ENCODE measurements around the gene GRK2. TPM values are rescaled to one million over a fixed set of nuclear protein-coding genes. Genes with fewer than 3 reads are reported as not detected.
"Not testable (repeated sequence)": the region's sequence is repeated elsewhere in the genome, so short reads cannot be mapped to it uniquely, and the experiment has no call there.

GRK2 gene
- total RNA-seq: 100 to 1,000 TPM; 223 to 234 TPM

DNA sequence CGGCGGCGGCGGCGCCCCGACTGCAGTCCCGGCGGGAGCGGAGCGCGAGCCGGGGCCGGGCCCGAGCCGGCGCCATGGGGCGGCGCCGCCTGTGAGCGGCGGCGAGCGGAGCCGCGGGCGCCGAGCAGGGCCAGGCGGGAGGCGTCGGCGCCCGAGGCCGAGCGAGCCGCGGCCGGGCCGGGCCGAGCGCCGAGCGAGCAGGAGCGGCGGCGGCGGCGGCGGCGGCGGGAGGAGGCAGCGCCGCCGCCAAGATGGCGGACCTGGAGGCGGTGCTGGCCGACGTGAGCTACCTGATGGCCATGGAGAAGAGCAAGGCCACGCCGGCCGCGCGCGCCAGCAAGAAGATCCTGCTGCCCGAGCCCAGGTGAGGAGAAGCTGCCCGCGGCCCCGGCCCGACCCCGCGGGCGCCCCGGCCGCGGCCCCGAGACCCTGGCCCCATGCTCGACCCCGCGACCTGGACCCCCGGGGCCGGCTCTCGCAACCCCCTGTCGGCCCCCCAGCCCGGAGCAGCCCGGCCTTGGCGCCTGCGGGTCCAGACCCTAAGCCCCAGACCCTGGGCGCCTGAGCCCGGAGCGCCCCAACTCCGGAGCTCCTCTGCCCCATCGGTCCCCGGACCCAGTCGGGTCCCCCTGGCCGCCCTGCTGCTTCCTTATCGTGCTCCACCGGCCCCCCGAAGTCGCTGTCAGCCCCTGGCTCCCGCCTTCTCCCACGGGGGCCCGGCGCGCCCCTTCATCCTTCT, at the start of gene GRK2:
Gene GRK2, plus strand, starts transcription at position 25 of the 739 bp plus-strand sequence. Its CDS starts 227 bp downstream, at position 252.
- CTCF ChIA-PET: interaction anchor here (1.0 to 7.5 kb wide), 8 partner anchors 11 to 116 kb away, joined by 3 to 72 read pairs (median 6); partner anchors contain the start of gene ANKRD13D

DNA sequence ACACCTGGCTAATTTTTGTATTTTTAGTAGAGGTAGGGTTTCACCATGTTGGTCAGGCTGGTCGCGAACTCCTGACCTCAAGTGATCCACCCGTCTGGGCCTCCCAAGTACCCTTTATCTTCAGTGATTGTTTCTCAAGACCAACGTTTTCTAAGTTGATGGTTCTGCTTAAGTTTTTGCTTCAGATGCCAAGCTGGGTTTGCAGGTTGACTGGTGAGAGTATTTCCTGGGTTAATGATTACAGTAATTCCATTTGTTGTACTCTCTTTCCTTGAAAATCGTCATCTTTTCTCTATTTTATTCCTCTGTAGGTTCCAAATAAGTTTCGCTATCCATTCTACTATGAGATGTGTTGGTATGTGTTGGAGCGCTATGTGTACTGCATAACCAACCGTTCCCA, 38.5 kb upstream of the GRK2 start:
- ChIA-PET POLR2A (interaction anchor here (0.8 kb wide), 1 partner anchor 1300 kb away, joined by 4 read pairs; no protein-coding TSS in a partner anchor), CTCF (interaction anchor here (0.7 kb wide), 1 partner anchor 40 kb away, joined by 3 read pairs; no protein-coding TSS in a partner anchor)

More for the DNA sequence above, at the start of gene GRK2:
- POLR2A ChIA-PET: interaction anchor here (0.6 to 2.7 kb wide), 3 partner anchors 11 to 51 kb away, joined by 3 to 23 read pairs (median 6); no protein-coding TSS in a partner anchor

- POLR2A ChIA-PET: interaction anchor here (0.5 to 0.9 kb wide), 2 partner anchors 9 to 567 kb away, joined by 3 to 4 read pairs; no protein-coding TSS in a partner anchor
- CTCF ChIA-PET: interaction anchor here (1.2 kb wide), 1 partner anchor 9 kb away, joined by 3 read pairs; no protein-coding TSS in a partner anchor
Measured at GRCh38 chr11:67230406-67230805, 35.9 kb upstream of the GRK2 start.

- POLR2A ChIA-PET: interaction anchor here (0.5 kb wide), 1 partner anchor 567 kb away, joined by 4 read pairs; no protein-coding TSS in a partner anchor
- CTCF ChIA-PET: interaction anchor here (1.2 kb wide), 1 partner anchor 9 kb away, joined by 3 read pairs; no protein-coding TSS in a partner anchor
Measured at GRCh38 chr11:67230886-67231285, 35.4 kb upstream of the GRK2 start.

DNA sequence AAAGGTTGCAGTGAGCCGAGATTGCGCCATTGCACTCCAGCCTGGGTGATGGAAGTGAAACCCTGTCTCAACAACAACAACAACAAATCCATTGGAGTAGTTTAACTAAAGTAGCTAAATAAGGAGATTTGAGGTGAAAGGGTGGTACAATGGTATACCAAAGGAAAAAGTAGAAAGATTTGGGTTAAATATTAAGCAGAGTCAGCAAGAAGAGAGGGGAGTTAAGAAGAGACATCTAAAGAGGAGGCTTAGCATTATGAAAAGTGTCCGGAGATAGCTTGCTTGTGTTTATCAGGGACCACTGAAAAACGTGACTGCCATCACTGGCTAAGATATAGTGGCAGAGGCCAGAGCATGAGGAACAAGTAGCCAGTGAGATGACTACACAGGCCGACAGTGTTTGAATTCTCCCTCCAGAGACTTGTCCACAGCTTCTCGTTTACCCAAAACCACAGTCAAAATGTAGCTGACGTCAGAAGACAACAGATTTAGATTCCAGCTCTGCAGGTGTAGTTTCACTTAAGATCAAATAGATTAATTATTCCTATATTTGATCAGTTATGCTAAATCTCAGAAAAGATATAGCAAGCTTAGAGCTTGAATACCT, 32.6 kb upstream of the GRK2 start:
- POLR2A ChIA-PET: interaction anchor here (0.6 kb wide), 1 partner anchor 588 kb away, joined by 5 read pairs; no protein-coding TSS in a partner anchor
- CTCF ChIA-PET: no interaction called here

- POLR2A ChIA-PET: not testable (repeated sequence)
- CTCF ChIA-PET: interaction anchor here (1.0 kb wide), 1 partner anchor 24 kb away, joined by 3 read pairs; no protein-coding TSS in a partner anchor
Measured at GRCh38 chr11:67234571-67234970, 31.7 kb upstream of the GRK2 start.

- ChIA-PET POLR2A (interaction anchor here (0.6 kb wide), 1 partner anchor 509 kb away, joined by 3 read pairs; no protein-coding TSS in a partner anchor), CTCF (no interaction called here)
Measured at GRCh38 chr11:67237574-67237973, 28.7 kb upstream of the GRK2 start.

- ChIA-PET CTCF (interaction anchor here (0.8 to 3.1 kb wide), 6 partner anchors 9 to 157 kb away, joined by 3 to 15 read pairs (median 5); no protein-coding TSS in a partner anchor), POLR2A (interaction anchor here (0.6 to 2.8 kb wide), 12 partner anchors 9 to 246 kb away, joined by 3 to 16 read pairs (median 4); partner anchors contain the start of genes ANKRD13D and TBC1D10C)
Measured at GRCh38 chr11:67238894-67239782, 27.1 kb upstream of the GRK2 start.

DNA sequence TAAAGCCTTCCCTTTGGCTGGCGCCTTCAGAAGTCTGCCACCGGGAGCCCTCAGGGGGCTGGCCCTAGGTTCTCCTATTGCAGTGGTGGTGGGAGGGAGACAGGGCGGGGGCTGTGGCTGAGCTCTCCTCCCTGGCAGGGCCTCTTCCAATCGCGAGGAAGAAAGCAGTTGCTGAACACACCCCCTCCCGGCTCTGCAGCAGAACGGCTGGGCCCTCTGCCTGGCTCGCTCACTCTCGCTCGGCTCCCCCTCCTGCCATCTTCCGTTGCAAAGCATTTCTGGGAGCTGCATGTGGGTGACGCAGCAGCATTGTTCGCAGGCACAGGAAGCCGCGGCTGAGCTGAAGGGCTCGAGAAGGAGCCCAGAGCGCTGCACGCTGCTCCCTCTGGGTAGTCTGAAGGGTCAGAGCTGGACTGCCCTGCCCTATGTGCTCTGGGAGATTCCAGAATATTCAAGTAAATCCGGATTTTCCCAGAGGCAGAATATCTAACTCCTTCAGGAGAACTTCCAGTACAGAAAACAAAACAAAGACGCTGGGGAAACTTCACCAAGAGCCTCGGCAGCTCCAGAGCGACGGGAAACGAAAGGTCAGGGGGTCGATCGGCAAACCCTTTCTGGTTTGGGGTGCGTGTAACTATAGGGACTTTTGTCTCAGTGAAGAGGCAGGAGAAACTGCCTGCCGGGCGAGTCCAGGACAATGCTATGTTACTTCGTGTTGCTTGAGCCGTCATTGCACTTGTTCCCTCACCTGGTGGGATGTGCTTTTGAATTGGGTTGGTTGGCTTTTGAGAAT, 26.3 kb upstream of the GRK2 start:
- CTCF ChIA-PET: interaction anchor here (0.7 to 3.1 kb wide), 9 partner anchors 9 to 158 kb away, joined by 3 to 15 read pairs (median 4); no protein-coding TSS in a partner anchor
- POLR2A ChIA-PET: interaction anchor here (0.6 to 2.8 kb wide), 14 partner anchors 10 to 245 kb away, joined by 3 to 16 read pairs (median 4); partner anchors contain the start of genes ANKRD13D, SSH3 and TBC1D10C

DNA sequence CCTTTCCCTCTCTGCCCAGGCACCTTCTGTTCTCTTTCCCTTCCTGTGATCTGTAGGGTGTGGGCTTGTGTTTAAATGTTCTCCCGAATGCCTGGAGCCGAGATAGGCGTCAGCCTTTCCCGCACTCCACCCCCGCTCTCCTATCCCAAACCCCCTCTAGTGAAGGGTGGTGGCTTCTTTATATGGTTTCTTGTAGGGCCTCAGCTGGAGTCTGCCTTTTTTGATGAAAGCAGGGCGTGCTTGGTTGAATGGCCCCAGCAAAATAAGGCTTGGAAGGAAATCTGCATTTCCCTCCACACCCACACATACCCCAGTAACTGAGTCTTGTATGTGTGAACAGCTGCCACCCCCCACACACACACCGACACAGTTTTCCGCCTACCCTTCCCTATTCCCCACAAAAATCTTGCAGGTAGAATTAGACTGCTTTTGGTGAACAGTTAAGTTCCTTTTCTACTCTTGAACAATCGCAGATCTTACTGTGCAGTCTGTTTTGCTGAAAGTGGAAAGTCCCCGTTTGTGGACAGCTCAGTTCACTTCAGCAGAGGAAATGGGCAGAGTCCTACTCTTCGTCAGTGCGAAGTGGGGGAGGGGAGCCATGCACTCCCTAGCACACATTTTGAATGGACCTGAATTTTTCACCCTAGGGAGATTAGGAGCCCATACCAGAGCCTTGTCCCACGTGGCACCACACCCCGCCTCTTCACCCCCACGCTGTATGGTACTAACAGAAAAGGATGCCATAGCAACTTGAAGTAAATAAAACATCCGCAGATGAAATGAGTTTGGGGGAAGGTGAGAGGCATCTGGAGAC, 25.5 kb upstream of the GRK2 start:
- ChIA-PET CTCF (interaction anchor here (0.8 to 3.1 kb wide), 5 partner anchors 12 to 77 kb away, joined by 3 to 15 read pairs (median 6); no protein-coding TSS in a partner anchor), POLR2A (interaction anchor here (1.0 to 2.8 kb wide), 10 partner anchors 12 to 244 kb away, joined by 3 to 16 read pairs (median 4); partner anchors contain the start of genes SSH3 and TBC1D10C)

DNA sequence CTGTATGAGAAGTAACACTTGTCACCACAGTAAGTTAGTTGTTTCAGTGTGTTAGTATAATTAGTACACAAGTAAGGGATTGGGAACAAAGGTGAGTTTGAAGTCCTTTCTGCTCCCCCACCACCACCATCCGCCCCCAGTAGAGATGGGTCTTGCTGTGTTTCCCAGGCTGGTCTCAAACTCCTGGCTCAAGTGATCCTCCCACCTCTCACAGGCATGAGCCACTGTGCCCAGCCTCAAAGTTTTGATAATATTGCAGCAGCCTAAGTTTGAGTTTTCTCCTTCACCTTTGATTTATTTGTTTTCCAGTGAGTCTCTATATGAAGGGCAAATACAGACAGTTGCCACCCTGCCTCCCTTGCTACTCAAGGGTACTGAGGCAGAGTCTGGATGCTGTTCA, 23.7 kb upstream of the GRK2 start:
- ChIA-PET CTCF (interaction anchor here (1.0 kb wide), 1 partner anchor 21 kb away, joined by 4 read pairs; no protein-coding TSS in a partner anchor), POLR2A (no interaction called here)

DNA sequence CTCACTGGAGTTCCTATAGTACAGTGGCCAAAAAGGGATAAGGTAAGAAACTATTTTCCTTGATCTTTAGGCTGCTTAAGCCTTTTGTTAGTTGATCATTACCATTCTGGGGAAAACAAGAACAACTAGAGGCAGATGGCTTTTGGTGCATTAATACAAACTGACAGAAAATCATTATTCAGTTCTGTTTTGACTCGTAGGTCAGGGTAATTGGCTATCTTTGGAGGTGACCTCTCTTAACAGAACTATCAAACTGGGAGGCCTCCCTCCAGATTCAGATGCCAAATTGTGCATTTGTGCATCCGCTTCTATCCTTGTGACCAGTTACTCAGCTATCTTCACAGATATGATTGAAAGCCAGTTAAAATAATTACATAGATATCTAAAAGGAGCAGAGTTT, 23.2 kb upstream of the GRK2 start:
- ChIA-PET CTCF (interaction anchor here (1.0 kb wide), 1 partner anchor 20 kb away, joined by 4 read pairs; no protein-coding TSS in a partner anchor), POLR2A (no interaction called here)

- POLR2A ChIA-PET: no interaction called here
Measured at GRCh38 chr11:67245046-67245445, 21.2 kb upstream of the GRK2 start.

GRCh38 chr11:67247946-67248550, 18.2 kb upstream of the GRK2 start:
- POLR2A ChIA-PET: no interaction called here
- CTCF ChIA-PET: interaction anchor here (0.6 to 1.1 kb wide), 3 partner anchors 27 to 1862 kb away, joined by 3 read pairs; partner anchors contain the start of gene FRMD8

More at GRCh38 chr11:67245046-67245445, 21.2 kb upstream of the GRK2 start:
- CTCF ChIA-PET: no interaction called here

DNA sequence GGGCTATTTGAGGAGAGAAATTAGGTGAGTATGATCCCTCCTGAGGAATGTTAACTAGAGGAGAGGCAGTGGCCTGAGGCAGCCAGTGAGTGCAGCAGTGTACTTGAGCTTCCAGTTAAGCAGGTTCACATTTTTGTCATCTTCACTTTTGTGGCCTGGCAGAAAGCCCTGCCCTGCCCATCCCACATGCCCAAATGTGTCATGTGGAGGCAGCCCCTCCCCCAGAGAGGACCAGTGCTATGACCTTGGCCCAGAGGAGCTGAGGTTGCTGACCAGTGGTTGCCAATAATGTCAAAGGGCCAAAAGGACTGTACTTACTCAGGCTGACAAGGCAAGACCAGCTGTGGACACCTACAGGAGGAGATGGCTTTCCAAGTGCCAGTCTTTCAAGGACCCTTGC, 17.6 kb upstream of the GRK2 start:
- ChIA-PET CTCF (interaction anchor here (0.7 kb wide), 1 partner anchor 9 kb away, joined by 3 read pairs; no protein-coding TSS in a partner anchor), POLR2A (no interaction called here)
